ENCODE measurements around the gene SMIM10L1. TPM values are rescaled to one million over a fixed set of nuclear protein-coding genes. Genes with fewer than 3 reads are reported as not detected.

Gene SMIM10L1
- total RNA-seq, 1 donor: 6.9 TPM

DNA sequence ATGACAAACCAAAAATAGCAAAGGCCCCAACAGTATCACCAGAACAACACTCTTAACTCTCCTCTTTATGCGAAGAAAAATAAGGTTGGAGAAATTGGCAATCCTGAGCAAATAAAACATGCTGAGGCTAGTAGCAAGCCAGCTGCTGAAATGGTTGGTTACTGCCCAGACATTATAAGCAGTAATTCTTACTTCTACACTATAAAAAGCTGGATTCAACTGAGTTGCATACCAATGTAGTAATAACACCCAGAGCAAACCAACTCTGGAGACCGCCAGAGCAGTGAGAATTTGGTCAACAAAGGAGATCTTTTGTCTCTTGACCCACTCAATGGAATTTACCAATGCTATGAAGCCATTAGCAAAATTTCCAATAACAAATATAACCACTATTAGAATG lies 37.2 kb upstream of the SMIM10L1 start:
- H2AFZ ChIP-seq (ENCODE audit: low read length): no peak overlapping the region
- TF ChIP-seq, protein P1, sequence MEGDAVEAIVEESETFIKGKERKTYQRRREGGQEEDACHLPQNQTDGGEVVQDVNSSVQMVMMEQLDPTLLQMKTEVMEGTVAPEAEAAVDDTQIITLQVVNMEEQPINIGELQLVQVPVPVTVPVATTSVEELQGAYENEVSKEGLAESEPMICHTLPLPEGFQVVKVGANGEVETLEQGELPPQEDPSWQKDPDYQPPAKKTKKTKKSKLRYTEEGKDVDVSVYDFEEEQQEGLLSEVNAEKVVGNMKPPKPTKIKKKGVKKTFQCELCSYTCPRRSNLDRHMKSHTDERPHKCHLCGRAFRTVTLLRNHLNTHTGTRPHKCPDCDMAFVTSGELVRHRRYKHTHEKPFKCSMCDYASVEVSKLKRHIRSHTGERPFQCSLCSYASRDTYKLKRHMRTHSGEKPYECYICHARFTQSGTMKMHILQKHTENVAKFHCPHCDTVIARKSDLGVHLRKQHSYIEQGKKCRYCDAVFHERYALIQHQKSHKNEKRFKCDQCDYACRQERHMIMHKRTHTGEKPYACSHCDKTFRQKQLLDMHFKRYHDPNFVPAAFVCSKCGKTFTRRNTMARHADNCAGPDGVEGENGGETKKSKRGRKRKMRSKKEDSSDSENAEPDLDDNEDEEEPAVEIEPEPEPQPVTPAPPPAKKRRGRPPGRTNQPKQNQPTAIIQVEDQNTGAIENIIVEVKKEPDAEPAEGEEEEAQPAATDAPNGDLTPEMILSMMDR (IDR thresholded peaks at IDR 0.05; ENCODE audit: extremely low read depth, low read depth, low read length): no peak
- H3K27ac ChIP-seq (ENCODE audit: low read depth, low read length): no peak overlapping the region
- peaks cover 16% of the 10 kb centered on the region for H4K20me1 ChIP-seq (ENCODE audit: insufficient read depth, low read length)
- H3K36me3 ChIP-seq (ENCODE audit: insufficient read depth, low read length): no peaks in the 10 kb centered on the region
- H3K27me3 ChIP-seq (ENCODE audit: insufficient read depth, low read length): no peaks in the 10 kb centered on the region
- DNase-seq (ENCODE audit: insufficient read length, low spot score, missing footprints): no peak
- no peaks in the 10 kb centered on the region for H3K9me3 ChIP-seq (ENCODE audit: low read depth, low read length)
- H3K4me1 ChIP-seq (ENCODE audit: insufficient read depth, low read length): no peaks in the 10 kb centered on the region
- H3K79me2 ChIP-seq (ENCODE audit: insufficient read depth, low read length): peaks cover 57% of the 10 kb centered on the region
- H3K4me2 ChIP-seq (ENCODE audit: insufficient read depth, low read length): no peak overlapping the region
- no peak overlapping the region for H3K4me3 ChIP-seq (ENCODE audit: insufficient read depth, low read length)

DNA sequence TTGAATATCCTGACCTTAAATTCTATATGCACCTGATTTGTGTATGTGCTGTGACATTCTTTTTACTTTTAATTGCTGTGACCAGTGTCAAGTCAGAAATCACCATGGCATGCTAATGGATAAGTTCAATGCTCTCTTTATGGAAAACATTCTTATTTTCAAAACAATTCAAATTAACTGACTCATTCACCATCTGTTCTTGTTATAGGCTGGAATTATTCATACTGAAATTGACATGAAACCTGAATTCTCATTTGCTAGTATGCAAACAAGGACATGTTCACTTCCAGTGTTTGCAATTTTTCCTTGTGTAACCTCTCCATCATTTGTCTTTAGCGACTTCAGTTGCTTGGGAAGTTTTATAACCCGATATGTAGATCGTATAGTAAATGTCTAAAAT lies 36.7 kb upstream of the SMIM10L1 start, which contains the start of gene TAS2R30:
TAS2R30 (minus strand) TSS at position 340 of the 400 bp plus-strand sequence. CDS start 400 bp downstream, outside the sequence.
- Histone ChIP-seq H3K4me2 (ENCODE audit: insufficient read depth, low read length) (no peak within 1 kb of the TSS), H3K4me3 (ENCODE audit: insufficient read depth, low read length) (no peak within 1 kb of the TSS), H3K9me3 (ENCODE audit: low read depth, low read length) (no peaks in the 10 kb centered on the region), H4K20me1 (ENCODE audit: insufficient read depth, low read length) (peaks cover 16% of the 10 kb centered on the region), H2AFZ (ENCODE audit: low read length) (no peak within 1 kb of the TSS), H3K4me1 (ENCODE audit: insufficient read depth, low read length) (no peaks in the 10 kb centered on the region), H3K27ac (ENCODE audit: low read depth, low read length) (no peak within 1 kb of the TSS), H3K79me2 (ENCODE audit: insufficient read depth, low read length) (peaks cover 56% of the 10 kb centered on the region), H3K27me3 (ENCODE audit: insufficient read depth, low read length) (no peaks in the 10 kb centered on the region), H3K36me3 (ENCODE audit: insufficient read depth, low read length) (no peaks in the 10 kb centered on the region)
- TF ChIP-seq, protein P1 (IDR thresholded peaks at IDR 0.05; ENCODE audit: extremely low read depth, low read depth, low read length): no peak
- no peak for DNase-seq (ENCODE audit: insufficient read length, low spot score, missing footprints)

DNA sequence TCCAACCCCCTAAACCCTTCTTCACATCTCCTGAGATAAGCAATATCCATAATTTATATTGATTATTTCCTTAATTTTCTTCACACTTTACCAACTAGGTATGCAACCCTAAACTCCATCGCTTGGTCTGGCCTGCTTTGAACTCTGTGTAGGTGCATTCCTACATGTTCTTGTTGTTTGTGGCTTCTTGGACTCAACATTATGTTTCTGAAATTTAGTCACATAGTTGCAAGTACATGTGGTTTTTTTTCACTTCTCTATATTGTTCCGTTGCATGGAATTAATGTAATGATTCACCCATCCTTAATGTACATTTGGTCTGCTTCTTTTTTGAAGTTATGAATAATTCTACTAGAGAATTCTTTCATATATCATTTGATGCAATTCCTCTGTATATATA lies 34.9 kb upstream of the SMIM10L1 start:
- H3K4me3 ChIP-seq (ENCODE audit: insufficient read depth, low read length): no peak overlapping the region
- no peaks in the 10 kb centered on the region for H3K4me1 ChIP-seq (ENCODE audit: insufficient read depth, low read length)
- H4K20me1 ChIP-seq (ENCODE audit: insufficient read depth, low read length): peaks cover 8% of the 10 kb centered on the region
- H3K9me3 ChIP-seq (ENCODE audit: low read depth, low read length): no peaks in the 10 kb centered on the region
- H2AFZ ChIP-seq (ENCODE audit: low read length): no peak overlapping the region
- peaks cover 56% of the 10 kb centered on the region for H3K79me2 ChIP-seq (ENCODE audit: insufficient read depth, low read length)
- TF ChIP-seq, protein P1 (IDR thresholded peaks at IDR 0.05; ENCODE audit: extremely low read depth, low read depth, low read length): no peak
- H3K36me3 ChIP-seq (ENCODE audit: insufficient read depth, low read length): no peaks in the 10 kb centered on the region
- H3K27me3 ChIP-seq (ENCODE audit: insufficient read depth, low read length): no peaks in the 10 kb centered on the region
- H3K4me2 ChIP-seq (ENCODE audit: insufficient read depth, low read length): no peak overlapping the region
- no peak overlapping the region for H3K27ac ChIP-seq (ENCODE audit: low read depth, low read length)
- no peak for DNase-seq (ENCODE audit: insufficient read length, low spot score, missing footprints)

DNA sequence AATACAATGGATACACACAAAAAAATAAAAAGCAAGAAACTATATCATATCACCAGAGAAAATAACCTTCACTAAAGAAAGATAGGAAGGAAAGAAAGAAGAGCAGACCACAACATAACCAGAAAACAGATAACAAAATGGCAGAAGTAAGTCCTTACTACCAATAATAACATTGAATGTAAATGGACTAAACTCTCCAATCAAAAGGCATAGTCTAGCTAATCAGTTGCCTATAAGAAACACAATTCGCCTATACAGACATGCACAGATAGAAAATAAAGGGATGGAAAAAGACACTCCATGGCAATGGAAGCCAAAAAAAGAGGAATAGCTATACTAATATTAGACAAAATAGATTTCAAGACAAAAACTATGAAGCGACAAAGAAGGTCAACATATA lies 27.6 kb upstream of the SMIM10L1 start:
- Histone ChIP-seq H3K4me3 (ENCODE audit: insufficient read depth, low read length) (no peak overlapping the region), H3K4me1 (ENCODE audit: insufficient read depth, low read length) (no peaks in the 10 kb centered on the region), H3K27ac (ENCODE audit: low read depth, low read length) (no peak overlapping the region), H3K36me3 (ENCODE audit: insufficient read depth, low read length) (no peaks in the 10 kb centered on the region), H4K20me1 (ENCODE audit: insufficient read depth, low read length) (no peaks in the 10 kb centered on the region), H2AFZ (ENCODE audit: low read length) (no peak overlapping the region), H3K9me3 (ENCODE audit: low read depth, low read length) (no peaks in the 10 kb centered on the region), H3K4me2 (ENCODE audit: insufficient read depth, low read length) (no peak overlapping the region), H3K27me3 (ENCODE audit: insufficient read depth, low read length) (no peaks in the 10 kb centered on the region), H3K79me2 (ENCODE audit: insufficient read depth, low read length) (peaks cover 60% of the 10 kb centered on the region)
- DNase-seq (ENCODE audit: insufficient read length, low spot score, missing footprints): no peak
- TF ChIP-seq, protein P1 (IDR thresholded peaks at IDR 0.05; ENCODE audit: extremely low read depth, low read depth, low read length): no peak
